K562 (cell line): ENCODE data around the gene FSTL4. TPM values are rescaled to one million over a fixed set of nuclear protein-coding genes. Genes with fewer than 3 reads are reported as not detected.

Experiments used
- ATAC-seq: fragments of 200-7000 bp; cut with Tn5 transposase; 3 replicates; pipeline ENCODE4 v1.9.1; 2020; ENCODE audit warnings: moderate library complexity
- BruUV-seq: library from RNA; stranded (reverse); fragments of 400-500 nt; replicated peaks from 2 replicates; lab custom pipeline; 2021; lab: Mats Ljungman, UMichigan
- CTCF ChIA-PET: fragments of 300-600 bp; formaldehyde crosslinking; extraction: SDS; loops from one replicate; lab custom pipeline; 2021; ENCODE audit warnings: low intra/inter-chr PET ratio; lab: Yijun Ruan, JAX
- POLR2A ChIA-PET: fragments of 300-600, 350-650 bp; sonication (Branson Sonifier 250); formaldehyde crosslinking; extraction: SDS; loops from one replicate; lab custom pipeline; 2021; ENCODE audit warnings: antibody characterized with exemption, inconsistent platforms; lab: Yijun Ruan, JAX
- DNase-seq, 4 experiments: peaks; one replicate each; pipeline versions ENCODE4 v3.0.0 to v3.0.0-alpha.2; 2011 to 2018; ENCODE audit warnings: low spot score in 3 of 4, mixed read lengths in 3 of 4; ENCODE audit errors: extremely low read depth in 1 of 4
- FAIRE-seq: peaks from 2 replicates; lab custom pipeline; 2011; peaks lifted over from hg19 to GRCh38; lab: Jason Lieb, UNC
- H2AFZ ChIP-seq: 2 replicates; pipeline ENCODE4 v1.6.0; 2011; ENCODE audit warnings: low read depth, low read length, control low read depth, inconsistent platforms
- H3K27ac ChIP-seq: fragments of 200-600 bp; 3 replicates; pipeline ENCODE4 v1.8.0; 2011; ENCODE audit warnings: low read depth, mild to moderate bottlenecking, control low read depth, inconsistent platforms, low read length, moderate library complexity, mixed read lengths; ENCODE audit errors: extremely low read depth
- H3K27me3 ChIP-seq, 2 experiments: fragments of 300-600 bp in 1 of 2; 2 replicates in 1 of 2; 3 replicates in 1 of 2; pipeline versions ENCODE4 v1.6.0 to v1.8.0; 2011; ENCODE audit warnings: inconsistent platforms in 2 of 2, low read length in 2 of 2, mild to moderate bottlenecking in 1 of 2, mixed read lengths in 1 of 2, moderate library complexity in 1 of 2; ENCODE audit not compliant: control insufficient read depth in 2 of 2, insufficient read depth in 2 of 2
- H3K36me3 ChIP-seq: fragments of 300-600 bp; 3 replicates; pipeline ENCODE4 v1.8.0; 2011; ENCODE audit warnings: mild to moderate bottlenecking, low read length, inconsistent platforms; ENCODE audit not compliant: control insufficient read depth, insufficient read depth
- H3K4me1 ChIP-seq, 2 experiments: fragments of 200-600 bp in 1 of 2; replicated peaks in 1 of 2; 2 replicates in 1 of 2; 3 replicates in 1 of 2; pipeline versions ENCODE4 v1.5.1 to v1.8.0; 2011; ENCODE audit warnings: inconsistent platforms in 2 of 2, low read length in 2 of 2, mild to moderate bottlenecking in 1 of 2, mixed read lengths in 1 of 2, moderate library complexity in 1 of 2; ENCODE audit not compliant: control insufficient read depth in 2 of 2, insufficient read depth in 2 of 2
- H3K4me2 ChIP-seq: 2 replicates; pipeline ENCODE4 v1.6.1; 2011; ENCODE audit warnings: low read length, control low read depth, inconsistent platforms, mixed read lengths; ENCODE audit not compliant: insufficient read depth
- H3K4me3 ChIP-seq: fragments of 200-600 bp; sonication (generic), shearing (Covaris generic); 2 replicates; pipeline ENCODE4 v1.5.1; 2016; ENCODE audit warnings: control low read depth, inconsistent platforms
- H3K79me2 ChIP-seq: fragments of 200-600 bp; 3 replicates; pipeline ENCODE4 v1.8.0; 2011; ENCODE audit warnings: low read length, inconsistent platforms; ENCODE audit not compliant: control insufficient read depth, insufficient read depth
- H3K9ac ChIP-seq, 2 experiments: 2 replicates each; pipeline versions ENCODE4 v1.6.0 to v1.6.1; 2011; ENCODE audit warnings: low read depth in 2 of 2, low read length in 2 of 2, control low read depth in 1 of 2, inconsistent platforms in 1 of 2, mild to moderate bottlenecking in 1 of 2, mixed read lengths in 1 of 2; ENCODE audit not compliant: insufficient read depth in 1 of 2
- H3K9me1 ChIP-seq: one replicate; pipeline ENCODE4 v1.6.0; 2011; ENCODE audit warnings: inconsistent platforms, mild to moderate bottlenecking, low read length, moderate library complexity; ENCODE audit not compliant: control insufficient read depth, insufficient read depth
- H3K9me3 ChIP-seq: replicated peaks from 2 replicates; pipeline ENCODE4 v1.5.1; 2011; ENCODE audit warnings: low read depth, low read length, inconsistent platforms; ENCODE audit not compliant: control insufficient read depth, insufficient read depth
- H4K20me1 ChIP-seq: replicated peaks from 2 replicates; pipeline ENCODE4 v1.6.1; 2011; ENCODE audit warnings: low read length, inconsistent platforms, mixed read lengths; ENCODE audit not compliant: control insufficient read depth, insufficient read depth
- GABPA ChIP-seq: fragments of 200-800 bp; sonication (Bioruptor generic); conservative IDR thresholded peaks from 2 replicates; pipeline ENCODE4 v1.6.1; 2016; ENCODE audit warnings: low read depth, missing genetic modification characterization, missing compliant biosample characterization
- GMEB1 ChIP-seq: fragments of 250-450 bp; sonication (Bioruptor Pico); IDR thresholded peaks from 2 replicates; pipeline ENCODE4 v1.4.0; 2020; ENCODE audit warnings: mild to moderate bottlenecking
- GTF2B ChIP-seq: IDR thresholded peaks from 2 replicates; pipeline ENCODE4 v1.6.1; 2011; ENCODE audit not compliant: insufficient read length; ENCODE audit errors: extremely low read depth
- KDM4B ChIP-seq, 2 experiments: fragments of 450-650 bp in 1 of 2; sonication (generic) in 1 of 2; IDR thresholded peaks; 2 replicates each; pipeline ENCODE4 v1.6.1; 2016 to 2017; ENCODE audit warnings: borderline replicate concordance in 2 of 2, antibody characterized with exemption in 1 of 2, low read depth in 1 of 2, mild to moderate bottlenecking in 1 of 2
- NCOA2 ChIP-seq, 2 experiments: fragments of 450-650 bp; IDR thresholded peaks; 2 replicates each; pipeline ENCODE4 v1.6.1; 2018; ENCODE audit warnings: mild to moderate bottlenecking in 2 of 2, moderate library complexity in 1 of 2; ENCODE audit not compliant: partially characterized antibody in 2 of 2
- NCOA4 ChIP-seq: fragments of 450-650 bp; IDR thresholded peaks from 2 replicates; pipeline ENCODE4 v1.6.1; 2018; ENCODE audit warnings: mild to moderate bottlenecking; ENCODE audit not compliant: partially characterized antibody
- SAFB2 ChIP-seq: fragments of 200-400 bp; formaldehyde crosslinking; IDR thresholded peaks from 2 replicates; pipeline ENCODE4 v1.6.1; 2018; ENCODE audit warnings: borderline replicate concordance, low read length, low read depth, moderate library complexity; ENCODE audit not compliant: severe bottlenecking
- TAF7 ChIP-seq: fragments of 450-650 bp; IDR thresholded peaks from 2 replicates; pipeline ENCODE4 v1.6.1; 2016; ENCODE audit warnings: missing genetic modification characterization, missing compliant biosample characterization
- U2AF2 ChIP-seq: fragments of 200-400 bp; formaldehyde crosslinking; optimal IDR thresholded peaks from 2 replicates; pipeline ENCODE3; 2017; ENCODE audit warnings: low read depth, mild to moderate bottlenecking, low read length
- ZNF316 ChIP-seq: fragments of 450-650 bp; IDR thresholded peaks from 2 replicates; pipeline ENCODE4 v1.6.1; 2016
- WGBS: fragments of 100-300 bp; shearing (Covaris generic); methylation state at CpG from one replicate; pipeline ENCODE4 v1.1.6; 2016; ENCODE audit warnings: low coverage, mixed read lengths; ENCODE audit not compliant: insufficient coverage; ENCODE audit errors: missing lambda C conversion rate; 5-methylcytosine and 5-hydroxymethylcytosine counted together
- in situ Hi-C: fragments of 300-500 bp; cut with MboI; formaldehyde crosslinking; loops from 4 replicates; pipeline ENCODE4 v1.15.0; 2018; ENCODE audit warnings: inconsistent platforms, mixed read lengths
- intact Hi-C: fragments of 100-400 bp; cut with micrococcal nuclease; formaldehyde crosslinking; loops from 2 replicates; pipeline ENCODE4 v1.14.2; 2022
- polyA plus RNA-seq, 8 experiments: library from polyadenylated mRNA; depleted of rRNA in 4 of 8; stranded (reverse) in 5 of 8; unstranded in 3 of 8; fragments of >200 nt; fragmentation: Nextera tagmentation in 2 of 8; fragmentation: Illumina TruSeq in 1 of 8; extraction: Ambion mirVana in 2 of 8; extraction: Trizol in 1 of 8; gene quantifications; 2 replicates each; pipeline versions ENCODE4 v1.2.1 to v1.2.3, GENCODE V29; 2011 to 2014; ENCODE audit warnings: inconsistent platforms in 1 of 8, missing spikeins in 1 of 8
- total RNA-seq, 7 experiments: library from RNA; depleted of rRNA in 6 of 7; stranded (reverse); fragments of >200 nt in 6 of 7; fragmentation: Illumina TruSeq in 2 of 7; extraction: Trizol in 2 of 7; gene quantifications; 2 replicates each; pipeline versions ENCODE4 v1.2.1 to v1.2.3, GENCODE V29; 2011 to 2021; ENCODE audit warnings: low replicate concordance in 1 of 7
- TF ChIP-seq, protein P1 (sequence below), 2 experiments: fragments of 450-650 bp; IDR thresholded peaks; 2 replicates each; pipeline ENCODE4 v1.6.1; 2016

The FSTL4 gene
- total and polyA plus RNA-seq, 9 of the 15 experiments (the other 6 are each of a cell fraction or from before 2014, with no cell fraction given), result 0.08 to 0.18 (median 0.10) TPM; not detected in 5

DNA sequence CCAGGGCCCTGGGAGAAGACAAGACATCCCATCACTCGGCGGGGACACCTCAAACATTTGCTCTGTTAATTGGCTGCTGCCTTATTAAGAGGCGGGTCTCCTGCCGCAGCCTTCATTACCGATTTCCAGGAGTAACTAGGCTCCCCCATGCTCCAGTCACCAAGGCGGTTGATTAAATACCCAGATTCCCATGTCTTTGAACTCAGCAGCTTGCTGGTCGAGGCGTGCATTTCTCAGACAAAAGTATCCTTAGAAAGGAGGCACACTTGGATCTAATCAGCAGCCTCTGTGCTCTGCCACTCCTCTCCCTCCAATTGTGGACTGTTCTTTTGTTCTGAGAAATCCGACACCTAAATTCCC, 228.8 kb downstream of the FSTL4 start:
- BruUV-seq, result no TSS peak
- DNase-seq (no peak), ATAC-seq (no peak), FAIRE-seq (no peak)
- Histone ChIP-seq H3K27ac (no peak overlapping the region), H3K9me3 (no peaks in the 10 kb centered on the region), H3K9ac (no peak overlapping the region), H3K36me3 (no peaks in the 10 kb centered on the region), H3K27me3 (peaks cover 9 to 49% of the 10 kb centered on the region in 2 experiments; a peak in 4 of 5 replicates), H3K4me1 (no peaks in the 10 kb centered on the region), H3K4me3 (no peak overlapping the region), H3K9me1 (no peaks in the 10 kb centered on the region), H2AFZ (no peak overlapping the region), H3K79me2 (no peaks in the 10 kb centered on the region), H3K4me2 (no peak overlapping the region), H4K20me1 (no peaks in the 10 kb centered on the region)
- POLR2A ChIA-PET, result no interaction called here
- CTCF ChIA-PET, result no interaction called here
- 0% methylated on average over 9 of the region's 9 CpGs for WGBS
- in situ Hi-C loops, result no loop called here
- no peak for TF ChIP-seq NCOA2 (IDR thresholded peaks at IDR 0.05; ENCODE audit: partially characterized antibody in 2 of 2)
- no peak for TF ChIP-seq SAFB2
- TF ChIP-seq NCOA4, result no peak
- TF ChIP-seq, all 486 proteins: peak for 0
- intact Hi-C loops, result no loop called here

DNA sequence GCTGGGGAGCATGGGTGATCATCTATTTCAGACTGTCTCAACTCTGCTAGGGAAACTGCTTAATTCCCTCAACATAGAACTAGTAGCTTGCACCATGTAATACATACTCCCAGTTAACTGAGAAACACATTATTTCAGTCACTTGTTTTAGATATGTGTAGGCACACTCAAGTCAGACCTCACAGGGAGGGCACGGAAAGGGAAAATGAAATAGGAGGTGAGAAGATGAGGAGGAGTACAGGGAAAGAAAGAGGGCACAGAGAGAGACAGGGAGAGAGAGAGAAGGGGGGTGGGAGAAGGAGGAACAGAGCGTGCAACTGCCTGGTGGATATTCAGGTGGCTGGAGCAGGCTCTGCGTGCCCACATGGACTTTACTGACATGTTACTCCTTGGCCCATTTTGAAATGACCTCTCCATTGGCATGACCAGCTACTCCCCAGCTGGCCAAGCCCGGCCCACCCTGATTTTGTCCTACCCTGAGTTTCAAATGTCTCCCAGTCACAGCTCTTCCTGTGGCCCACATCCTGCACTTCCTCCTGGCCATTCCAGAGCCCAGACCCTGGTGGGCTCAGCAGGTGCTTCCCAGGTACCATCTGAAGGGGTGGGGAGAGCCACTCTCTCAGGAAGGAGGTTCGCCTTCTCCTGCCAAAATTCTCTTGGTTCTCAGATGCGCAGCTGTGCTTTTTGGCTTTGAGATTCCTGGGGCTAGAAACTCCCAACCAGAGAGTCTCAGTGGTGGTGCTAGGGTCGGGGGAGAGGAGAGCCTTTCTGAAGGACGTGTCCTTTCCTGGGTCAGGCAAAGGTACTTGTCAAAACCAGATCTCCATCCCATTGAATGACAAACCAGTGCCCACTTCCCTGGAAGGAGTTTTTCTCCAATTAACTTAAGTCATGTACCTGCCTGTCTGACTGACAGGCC, 229.4 kb downstream of the FSTL4 start:
- Histone ChIP-seq H3K9ac (no peak overlapping the region), H3K27me3 (peaks cover 9 to 49% of the 10 kb centered on the region in 2 experiments; a peak in 4 of 5 replicates), H3K9me1 (no peaks in the 10 kb centered on the region), H3K9me3 (no peaks in the 10 kb centered on the region), H3K4me2 (no peak overlapping the region), H3K4me1 (no peaks in the 10 kb centered on the region), H3K36me3 (no peaks in the 10 kb centered on the region), H3K79me2 (no peaks in the 10 kb centered on the region), H2AFZ (no peak overlapping the region), H3K4me3 (no peak overlapping the region), H4K20me1 (no peaks in the 10 kb centered on the region), H3K27ac (no peak overlapping the region)
- no TSS peak for BruUV-seq
- ChIA-PET POLR2A (no interaction called here), CTCF (no interaction called here)
- intact Hi-C loops (no loop called here), in situ Hi-C loops (no loop called here)
- no peak for DNase-seq
- 2% methylated on average over 7 of the region's 8 CpGs for WGBS
- no peak for ATAC-seq
- FAIRE-seq, result no peak
- TF ChIP-seq, protein P1, sequence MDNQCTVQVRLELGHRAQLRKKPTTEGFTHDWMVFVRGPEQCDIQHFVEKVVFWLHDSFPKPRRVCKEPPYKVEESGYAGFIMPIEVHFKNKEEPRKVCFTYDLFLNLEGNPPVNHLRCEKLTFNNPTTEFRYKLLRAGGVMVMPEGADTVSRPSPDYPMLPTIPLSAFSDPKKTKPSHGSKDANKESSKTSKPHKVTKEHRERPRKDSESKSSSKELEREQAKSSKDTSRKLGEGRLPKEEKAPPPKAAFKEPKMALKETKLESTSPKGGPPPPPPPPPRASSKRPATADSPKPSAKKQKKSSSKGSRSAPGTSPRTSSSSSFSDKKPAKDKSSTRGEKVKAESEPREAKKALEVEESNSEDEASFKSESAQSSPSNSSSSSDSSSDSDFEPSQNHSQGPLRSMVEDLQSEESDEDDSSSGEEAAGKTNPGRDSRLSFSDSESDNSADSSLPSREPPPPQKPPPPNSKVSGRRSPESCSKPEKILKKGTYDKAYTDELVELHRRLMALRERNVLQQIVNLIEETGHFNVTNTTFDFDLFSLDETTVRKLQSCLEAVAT (IDR thresholded peaks at IDR 0.05), result no peak
- TF ChIP-seq GMEB1 (CRISPR knock-in tag), result no peak
- no peak for TF ChIP-seq ZNF316
- no peak for TF ChIP-seq GTF2B
- TF ChIP-seq GABPA (tag), result no peak
- no peak for TF ChIP-seq TAF7 (tag)
- no peak for TF ChIP-seq U2AF2
- no peak for TF ChIP-seq KDM4B (IDR thresholded peaks at IDR 0.05; ENCODE audit: borderline replicate concordance in 2 of 2, low read depth in 1 of 2)
